ENCODE results near the gene GLIS1. TPM values are rescaled to one million over a fixed set of nuclear protein-coding genes. Genes with fewer than 3 reads are reported as not detected.

GLIS1 gene
- total and polyA plus RNA-seq, 2 donors (not counting 3 experiments of a cell fraction or from before 2014, with no cell fraction given), result not detected

DNA sequence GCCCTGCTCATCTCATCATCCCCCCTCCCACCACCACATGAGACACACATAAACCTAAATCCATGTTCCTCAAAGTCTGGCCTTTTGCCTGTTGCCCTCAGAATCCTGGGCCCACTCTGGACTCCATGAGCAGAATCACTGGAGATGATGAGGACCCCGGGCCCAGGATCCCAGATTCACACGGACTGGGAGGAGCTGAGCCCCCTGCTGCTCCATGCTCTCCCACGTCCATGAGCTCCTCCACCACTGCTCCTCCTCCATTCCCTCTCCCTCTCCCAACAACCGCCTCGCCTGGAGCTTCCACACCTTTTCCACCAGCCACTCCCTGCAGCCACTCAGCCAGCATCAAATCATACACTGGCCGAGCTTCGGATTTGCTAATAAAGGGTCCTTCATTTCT lies 47.6 kb downstream of the GLIS1 start:
- Histone ChIP-seq H2AFZ (ENCODE audit: low read depth, low read length) (no peak overlapping the region), H3K27ac (ENCODE audit: insufficient read depth, low read depth, low read length) (no peak overlapping the region), H3K27me3 (ENCODE audit: control insufficient read depth in 2 of 2, insufficient read depth in 2 of 2, low read length in 2 of 2) (peaks cover 4 to 6% of the 10 kb centered on the region in 2 experiments), H4K20me1 (replicated peaks; ENCODE audit: control insufficient read depth, extremely low read depth, insufficient read depth, low read length) (no peaks in the 10 kb centered on the region), H3K9me1 (replicated peaks; ENCODE audit: control insufficient read depth, extremely low read depth, insufficient read depth, low read length) (no peaks in the 10 kb centered on the region), H3K4me2 (ENCODE audit: insufficient read depth, low read length) (no peak overlapping the region), H3K79me2 (ENCODE audit: control insufficient read depth, insufficient read depth, low read length) (no peaks in the 10 kb centered on the region), H3K9me3 (replicated peaks; ENCODE audit: control insufficient read depth, insufficient read depth, low read length) (no peaks in the 10 kb centered on the region), H3K9ac (replicated peaks; ENCODE audit: extremely low read depth, insufficient read depth, low read length) (no peak overlapping the region), H3K4me3 (replicated peaks in 1 of 3; ENCODE audit: insufficient read depth in 1 of 3, low read depth in 1 of 3, low read length in 3 of 3) (no peak overlapping the region), H3K4me1 (ENCODE audit: control insufficient read depth, extremely low read depth, insufficient read depth, low read length) (no peaks in the 10 kb centered on the region), H3K36me3 (ENCODE audit: control insufficient read depth in 2 of 2, extremely low read depth in 1 of 2, insufficient read depth in 2 of 2, low read length in 2 of 2) (no peaks in the 10 kb centered on the region)
- no peak for DNase-seq (ENCODE audit: low read depth, low spot score)
- BruUV-seq (replicated peaks), result no TSS peak
- FAIRE-seq, result no peak
- intact Hi-C loops (cut with micrococcal nuclease), result no loop called here
- CTCF ChIA-PET, result interaction anchor here (1.1 to 1.7 kb wide), 2 partner anchors 9 to 25 kb away, joined by 3 to 4 read pairs; no protein-coding TSS in a partner anchor
- no peak for TF ChIP-seq POLR2A (IDR thresholded peaks at IDR 0.05; ENCODE audit: low read depth, low read length)
- TF ChIP-seq EZH2 (IDR thresholded peaks at IDR 0.05; ENCODE audit: borderline replicate concordance, low read depth, low read length, severe bottlenecking), result no peak
- TF ChIP-seq POLR2AphosphoS5 (IDR thresholded peaks at IDR 0.05; ENCODE audit: insufficient read depth, low read depth, low read length), result no peak
- TF ChIP-seq, protein P1, sequence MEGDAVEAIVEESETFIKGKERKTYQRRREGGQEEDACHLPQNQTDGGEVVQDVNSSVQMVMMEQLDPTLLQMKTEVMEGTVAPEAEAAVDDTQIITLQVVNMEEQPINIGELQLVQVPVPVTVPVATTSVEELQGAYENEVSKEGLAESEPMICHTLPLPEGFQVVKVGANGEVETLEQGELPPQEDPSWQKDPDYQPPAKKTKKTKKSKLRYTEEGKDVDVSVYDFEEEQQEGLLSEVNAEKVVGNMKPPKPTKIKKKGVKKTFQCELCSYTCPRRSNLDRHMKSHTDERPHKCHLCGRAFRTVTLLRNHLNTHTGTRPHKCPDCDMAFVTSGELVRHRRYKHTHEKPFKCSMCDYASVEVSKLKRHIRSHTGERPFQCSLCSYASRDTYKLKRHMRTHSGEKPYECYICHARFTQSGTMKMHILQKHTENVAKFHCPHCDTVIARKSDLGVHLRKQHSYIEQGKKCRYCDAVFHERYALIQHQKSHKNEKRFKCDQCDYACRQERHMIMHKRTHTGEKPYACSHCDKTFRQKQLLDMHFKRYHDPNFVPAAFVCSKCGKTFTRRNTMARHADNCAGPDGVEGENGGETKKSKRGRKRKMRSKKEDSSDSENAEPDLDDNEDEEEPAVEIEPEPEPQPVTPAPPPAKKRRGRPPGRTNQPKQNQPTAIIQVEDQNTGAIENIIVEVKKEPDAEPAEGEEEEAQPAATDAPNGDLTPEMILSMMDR (IDR thresholded peaks at IDR 0.05; ENCODE audit: extremely low read depth in 1 of 2, insufficient read depth in 1 of 2, low read depth in 1 of 2, low read length in 2 of 2), result no peak
- TF ChIP-seq GATA2 (IDR thresholded peaks at IDR 0.05; ENCODE audit: insufficient read depth, insufficient read length, low read depth, low read length), result no peak
- TF ChIP-seq, protein P2, sequence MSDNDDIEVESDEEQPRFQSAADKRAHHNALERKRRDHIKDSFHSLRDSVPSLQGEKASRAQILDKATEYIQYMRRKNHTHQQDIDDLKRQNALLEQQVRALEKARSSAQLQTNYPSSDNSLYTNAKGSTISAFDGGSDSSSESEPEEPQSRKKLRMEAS (IDR thresholded peaks at IDR 0.05; ENCODE audit: insufficient read depth, insufficient read length), result no peak
- TF ChIP-seq FOS (IDR thresholded peaks at IDR 0.05; ENCODE audit: borderline replicate concordance, insufficient read depth, low read length), result no peak
- TF ChIP-seq MYC (IDR thresholded peaks at IDR 0.05; ENCODE audit: low read depth, low read length), result no peak
- no peak for TF ChIP-seq JUN (IDR thresholded peaks at IDR 0.05; ENCODE audit: borderline replicate concordance, insufficient read depth, insufficient read length, low read depth)
- POLR2A ChIA-PET, result no interaction called here
- dilution Hi-C loops (cut with MboI; ENCODE audit: extremely low pct_ligation_motif_present, low sequenced_read_pairs), result no loop called here
